Vagina (tissue), 2 donors: ENCODE measurements around the gene SBF2. TPM values are rescaled to one million over a fixed set of nuclear protein-coding genes. Genes with fewer than 3 reads are reported as not detected.
"Not testable (repeated sequence)": the region's sequence is repeated elsewhere in the genome, so short reads cannot be mapped to it uniquely, and the experiment has no call there.

Experiments
- DNase-seq, 2 donors: peaks; one replicate each; pipeline ENCODE4 v3.0.0-alpha.2; 2017; ENCODE audit errors: extremely low spot score in 2 of 2
- H3K27ac ChIP-seq: fragments of 200-600 bp; sonication (generic); one replicate; pipeline ENCODE4 v1.5.1; 2019
- H3K27me3 ChIP-seq: fragments of 200-600 bp; sonication (generic); one replicate; pipeline ENCODE4 v1.5.1; 2019
- H3K36me3 ChIP-seq, 2 donors: fragments of 200-600 bp; sonication (generic); one replicate each; pipeline ENCODE4 v1.5.1; 2017 to 2019
- H3K4me1 ChIP-seq: fragments of 200-600 bp; sonication (generic); one replicate; pipeline ENCODE4 v1.5.1; 2019
- H3K4me3 ChIP-seq, 2 donors: fragments of 200-600 bp; sonication (generic); 1 replicate in 1 of 2; 2 replicates in 1 of 2; pipeline ENCODE4 v1.5.1; 2016 to 2019
- H3K9me3 ChIP-seq: fragments of 200-600 bp; sonication (generic); one replicate; pipeline ENCODE4 v1.5.1; 2019
- POLR2A ChIP-seq, 2 donors: fragments of 450-650 bp; IDR thresholded peaks; one replicate each; pipeline ENCODE4 v1.6.1; 2017; ENCODE audit warnings: antibody characterized with exemption in 2 of 2, mild to moderate bottlenecking in 2 of 2, moderate library complexity in 2 of 2
- POLR2AphosphoS5 ChIP-seq, 2 donors: sonication (generic); formaldehyde crosslinking; IDR thresholded peaks; one replicate each; pipeline ENCODE4 v1.9.0; 2017; ENCODE audit warnings: antibody characterized with exemption in 2 of 2, mild to moderate bottlenecking in 2 of 2, low read depth in 1 of 2; ENCODE audit not compliant: insufficient read depth in 1 of 2
- intact Hi-C: fragments of 100-400 bp; cut with DNase I; formaldehyde crosslinking; loops from one replicate; pipeline ENCODE4 v1.15.1; 2023
- total RNA-seq: library from RNA; depleted of rRNA; stranded (reverse); fragments of >200 nt; gene quantifications from one replicate; pipeline ENCODE4 v1.2.3, GENCODE V29; 2016
- TF ChIP-seq, protein P1 (sequence below), 3 experiments: fragments of 450-650 bp in 2 of 3; fragments of 200-600 bp in 1 of 3; sonication (generic) in 1 of 3; IDR thresholded peaks; one replicate each; pipeline ENCODE4 v1.5.1; 2017 to 2019; ENCODE audit warnings: antibody characterized with exemption in 3 of 3, mild to moderate bottlenecking in 2 of 3, moderate library complexity in 2 of 3

The SBF2 gene
- total RNA-seq, 1 donor from 2014 or later: 69.5 TPM

DNA sequence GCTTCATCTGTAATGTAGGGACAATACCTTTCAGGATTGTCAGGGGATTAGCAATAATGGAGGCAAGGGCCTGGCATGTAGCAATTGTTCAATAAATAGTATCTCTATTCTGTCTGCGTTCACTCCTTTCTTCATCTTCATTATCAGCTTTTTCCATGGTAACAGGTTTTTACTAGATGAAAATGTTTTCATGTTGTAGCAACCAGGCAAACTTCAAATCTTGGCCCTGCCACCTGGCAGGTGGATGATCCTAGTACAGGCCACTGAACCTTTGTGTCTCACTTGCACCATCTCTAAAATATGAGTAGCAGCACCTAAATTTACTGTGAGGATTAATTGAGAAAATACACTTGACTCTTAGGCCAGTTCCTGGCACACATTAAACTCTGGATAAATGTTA, 546.8 kb downstream of the SBF2 start:
- no peaks in the 10 kb centered on the region for H3K4me1 ChIP-seq
- H3K36me3 ChIP-seq: peaks cover 0 to 28% of the 10 kb centered on the region in 2 donors
- no peak overlapping the region for H3K4me3 ChIP-seq
- TF ChIP-seq, protein P1, sequence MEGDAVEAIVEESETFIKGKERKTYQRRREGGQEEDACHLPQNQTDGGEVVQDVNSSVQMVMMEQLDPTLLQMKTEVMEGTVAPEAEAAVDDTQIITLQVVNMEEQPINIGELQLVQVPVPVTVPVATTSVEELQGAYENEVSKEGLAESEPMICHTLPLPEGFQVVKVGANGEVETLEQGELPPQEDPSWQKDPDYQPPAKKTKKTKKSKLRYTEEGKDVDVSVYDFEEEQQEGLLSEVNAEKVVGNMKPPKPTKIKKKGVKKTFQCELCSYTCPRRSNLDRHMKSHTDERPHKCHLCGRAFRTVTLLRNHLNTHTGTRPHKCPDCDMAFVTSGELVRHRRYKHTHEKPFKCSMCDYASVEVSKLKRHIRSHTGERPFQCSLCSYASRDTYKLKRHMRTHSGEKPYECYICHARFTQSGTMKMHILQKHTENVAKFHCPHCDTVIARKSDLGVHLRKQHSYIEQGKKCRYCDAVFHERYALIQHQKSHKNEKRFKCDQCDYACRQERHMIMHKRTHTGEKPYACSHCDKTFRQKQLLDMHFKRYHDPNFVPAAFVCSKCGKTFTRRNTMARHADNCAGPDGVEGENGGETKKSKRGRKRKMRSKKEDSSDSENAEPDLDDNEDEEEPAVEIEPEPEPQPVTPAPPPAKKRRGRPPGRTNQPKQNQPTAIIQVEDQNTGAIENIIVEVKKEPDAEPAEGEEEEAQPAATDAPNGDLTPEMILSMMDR (IDR thresholded peaks at IDR 0.05): no peak
- TF ChIP-seq POLR2A (IDR thresholded peaks at IDR 0.05): no peak
- no peak for TF ChIP-seq POLR2AphosphoS5 (IDR thresholded peaks at IDR 0.05; ENCODE audit: insufficient read depth in 1 of 2, low read depth in 1 of 2)
- no peaks in the 10 kb centered on the region for H3K27me3 ChIP-seq
- no peaks in the 10 kb centered on the region for H3K9me3 ChIP-seq
- no peak overlapping the region for H3K27ac ChIP-seq
- intact Hi-C loops: no loop called here
- DNase-seq: no peak

DNA sequence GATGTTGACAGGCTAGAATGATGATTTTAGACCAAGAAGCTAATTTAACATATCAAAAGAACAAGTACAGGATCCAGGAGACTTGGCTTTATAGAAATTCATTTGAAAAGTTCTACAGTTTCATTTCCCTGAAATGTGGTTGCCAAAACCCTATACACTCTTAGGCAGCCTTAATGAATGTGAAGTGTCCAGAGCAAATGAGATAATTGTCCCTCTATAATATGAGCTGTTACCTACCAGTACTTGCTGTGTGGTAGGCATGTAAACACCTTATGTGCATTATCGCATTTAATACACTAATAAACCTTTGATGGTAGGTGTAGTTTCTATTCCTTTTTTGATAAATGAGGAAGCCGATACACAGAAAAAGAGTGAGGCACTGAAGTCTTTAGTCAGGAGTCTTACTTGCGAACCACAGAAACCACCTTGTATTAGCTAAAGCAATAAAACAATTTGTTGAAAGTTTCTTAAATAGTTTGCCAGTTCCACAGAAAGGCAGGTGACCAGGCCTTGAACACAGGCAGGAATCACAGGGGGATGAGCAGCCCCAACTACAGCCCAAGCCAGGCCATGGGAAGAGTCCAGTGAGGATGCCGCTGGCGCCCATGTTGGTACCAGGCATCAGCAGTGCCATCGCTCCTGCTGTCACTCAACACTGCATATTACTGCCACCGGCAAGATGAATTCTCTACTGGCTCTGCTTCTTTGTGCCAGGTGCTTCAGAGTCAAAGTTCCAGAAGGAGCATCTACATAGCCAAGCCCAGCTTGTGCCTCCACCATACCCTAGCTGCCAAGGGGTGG, 548.4 kb downstream of the SBF2 start:
- H3K27ac ChIP-seq: no peak overlapping the region
- TF ChIP-seq POLR2A (IDR thresholded peaks at IDR 0.05): no peak
- TF ChIP-seq, protein P1 (IDR thresholded peaks at IDR 0.05): no peak
- no peak for DNase-seq
- H3K4me1 ChIP-seq: no peaks in the 10 kb centered on the region
- H3K9me3 ChIP-seq: no peaks in the 10 kb centered on the region
- no peaks in the 10 kb centered on the region for H3K27me3 ChIP-seq
- peaks cover 0 to 34% of the 10 kb centered on the region in 2 donors for H3K36me3 ChIP-seq
- no peak overlapping the region for H3K4me3 ChIP-seq
- intact Hi-C loops: no loop called here

DNA sequence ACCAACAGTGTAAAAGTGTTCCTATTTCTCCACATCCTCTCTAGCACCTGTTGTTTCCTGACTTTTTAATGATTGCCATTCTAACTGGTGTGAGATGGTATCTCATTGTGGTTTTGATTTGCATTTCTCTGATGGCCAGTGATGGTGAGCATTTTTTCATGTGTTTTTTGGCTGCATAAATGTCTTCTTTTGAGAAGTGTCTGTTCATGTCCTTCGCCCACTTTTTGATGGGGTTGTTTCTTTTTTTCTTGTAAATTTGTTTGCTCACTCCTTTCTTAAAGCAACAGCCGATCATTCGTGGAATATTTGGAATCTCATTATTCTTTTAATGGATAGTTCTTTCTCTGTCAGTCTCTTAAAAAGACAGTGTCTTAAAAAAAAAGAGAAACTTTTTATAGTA, 550.5 kb downstream of the SBF2 start:
- H3K36me3 ChIP-seq: peaks cover 0 to 29% of the 10 kb centered on the region in 2 donors
- H3K4me1 ChIP-seq, DNase-seq, H3K27me3 ChIP-seq, intact Hi-C loops, H3K4me3 ChIP-seq, H3K9me3 ChIP-seq, H3K27ac ChIP-seq: not testable (repeated sequence)

DNA sequence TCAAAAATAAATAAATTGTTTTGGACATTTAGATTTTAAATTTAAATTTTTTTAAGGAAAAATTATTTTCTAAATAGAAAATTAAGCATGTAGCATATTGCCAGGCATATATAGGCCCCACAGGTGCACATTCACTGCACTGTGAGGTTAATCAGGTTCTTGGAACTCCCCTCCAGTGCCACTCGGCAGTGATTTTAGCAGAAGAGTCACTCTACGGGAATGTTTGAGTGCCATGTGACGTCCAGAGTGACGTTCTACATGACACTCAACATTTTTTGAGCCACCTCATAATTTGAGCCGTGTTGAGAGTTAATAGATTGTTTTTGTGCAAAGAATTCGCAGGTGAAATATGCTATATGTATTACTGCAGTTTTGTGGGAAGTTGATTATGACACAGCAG, 552.8 kb downstream of the SBF2 start:
- H3K27ac ChIP-seq: no peak overlapping the region
- no peak for TF ChIP-seq POLR2AphosphoS5 (IDR thresholded peaks at IDR 0.05; ENCODE audit: insufficient read depth in 1 of 2, low read depth in 1 of 2)
- TF ChIP-seq, protein P1 (IDR thresholded peaks at IDR 0.05): no peak
- no peak for TF ChIP-seq POLR2A (IDR thresholded peaks at IDR 0.05)
- intact Hi-C loops: no loop called here
- H3K9me3 ChIP-seq: no peaks in the 10 kb centered on the region
- no peaks in the 10 kb centered on the region for H3K4me1 ChIP-seq
- H3K36me3 ChIP-seq: peaks cover 0 to 40% of the 10 kb centered on the region in 2 donors
- no peak for DNase-seq
- H3K27me3 ChIP-seq: no peaks in the 10 kb centered on the region
- H3K4me3 ChIP-seq: no peak overlapping the region

DNA sequence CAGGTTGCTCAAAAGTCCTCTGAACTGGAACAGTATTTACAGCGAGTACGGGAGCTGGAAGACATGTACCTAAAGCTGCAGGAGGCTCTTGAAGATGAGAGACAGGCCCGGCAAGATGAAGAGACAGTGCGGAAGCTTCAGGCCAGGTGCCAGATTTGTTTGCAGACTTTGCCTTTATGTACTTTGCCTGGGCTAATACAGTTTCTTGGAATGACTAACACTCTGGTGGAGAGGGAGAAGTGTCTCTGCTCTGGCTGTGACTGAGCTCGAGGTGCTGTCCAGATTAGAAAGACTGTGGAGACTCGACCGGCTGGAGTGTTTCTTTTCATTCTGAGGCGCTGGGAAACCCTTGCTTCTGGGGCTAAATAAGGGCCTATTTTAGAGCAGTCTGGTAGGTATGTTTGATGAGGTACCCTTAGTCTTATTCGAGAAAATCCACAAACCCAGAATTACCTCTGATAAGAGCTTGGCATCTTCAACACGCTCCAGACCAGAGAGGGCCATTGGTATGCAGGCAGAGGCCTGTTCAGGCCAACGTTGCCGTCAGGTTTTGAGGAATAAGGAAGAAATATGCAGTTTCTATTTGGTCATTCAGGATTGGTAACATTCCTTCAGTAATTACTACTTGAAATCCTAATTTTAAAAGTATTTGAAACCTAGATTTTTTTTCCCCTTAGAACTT, 553.7 kb downstream of the SBF2 start:
- peaks cover 0 to 36% of the 10 kb centered on the region in 2 donors for H3K36me3 ChIP-seq
- TF ChIP-seq POLR2AphosphoS5 (IDR thresholded peaks at IDR 0.05; ENCODE audit: insufficient read depth in 1 of 2, low read depth in 1 of 2): no peak
- TF ChIP-seq POLR2A (IDR thresholded peaks at IDR 0.05): no peak
- TF ChIP-seq, protein P1 (IDR thresholded peaks at IDR 0.05): no peak
- intact Hi-C loops: no loop called here
- H3K9me3 ChIP-seq: no peaks in the 10 kb centered on the region
- no peaks in the 10 kb centered on the region for H3K4me1 ChIP-seq
- H3K4me3 ChIP-seq: no peak overlapping the region
- no peak for DNase-seq
- no peaks in the 10 kb centered on the region for H3K27me3 ChIP-seq
- H3K27ac ChIP-seq: no peak overlapping the region
